ENCODE results near the gene FGD3. TPM values are rescaled to one million over a fixed set of nuclear protein-coding genes. Genes with fewer than 3 reads are reported as not detected.
"Not testable (repeated sequence)": the region's sequence is repeated elsewhere in the genome, so short reads cannot be mapped to it uniquely, and the experiment has no call there.

FGD3 gene
- total RNA-seq, result 100 to 1,000 TPM; 102 to 104 TPM

GRCh38 chr9:92947268-92948037 lies at the start of gene FGD3:
Gene FGD3 (plus strand): TSS chr9:92947523. CDS start chr9:92976257, 28,734 bp downstream.
- peaks cover 3% of the 10 kb centered on the region for H3K9me3 Mint-ChIP-seq
- peaks cover 4% of the 10 kb centered on the region for H3K36me3 Mint-ChIP-seq (ENCODE audit: low read depth)
- H3K4me3 Mint-ChIP-seq, result peak within 1 kb of the TSS; percentile 71
- CTCF ChIA-PET, result no interaction called here
- DNase-seq, result peak; percentile 42
- peaks cover 36% of the 10 kb centered on the region for H3K4me1 Mint-ChIP-seq
- no peak within 1 kb of the TSS for H3K27ac Mint-ChIP-seq
- H3K27me3 Mint-ChIP-seq, result peaks cover 10% of the 10 kb centered on the region
- POLR2A ChIA-PET, result interaction anchor here (1.0 to 1.7 kb wide), 2 partner anchors 18 to 40 kb away, joined by 3 to 5 read pairs; no protein-coding TSS in a partner anchor

GRCh38 chr9:92905137-92905536 lies 42.2 kb upstream of the FGD3 start:
- H3K36me3 Mint-ChIP-seq (ENCODE audit: low read depth); DNase-seq; H3K27ac Mint-ChIP-seq; H3K4me1 Mint-ChIP-seq; POLR2A ChIA-PET; CTCF ChIA-PET; H3K27me3 Mint-ChIP-seq; H3K4me3 Mint-ChIP-seq; H3K9me3 Mint-ChIP-seq: not testable (repeated sequence)

DNA sequence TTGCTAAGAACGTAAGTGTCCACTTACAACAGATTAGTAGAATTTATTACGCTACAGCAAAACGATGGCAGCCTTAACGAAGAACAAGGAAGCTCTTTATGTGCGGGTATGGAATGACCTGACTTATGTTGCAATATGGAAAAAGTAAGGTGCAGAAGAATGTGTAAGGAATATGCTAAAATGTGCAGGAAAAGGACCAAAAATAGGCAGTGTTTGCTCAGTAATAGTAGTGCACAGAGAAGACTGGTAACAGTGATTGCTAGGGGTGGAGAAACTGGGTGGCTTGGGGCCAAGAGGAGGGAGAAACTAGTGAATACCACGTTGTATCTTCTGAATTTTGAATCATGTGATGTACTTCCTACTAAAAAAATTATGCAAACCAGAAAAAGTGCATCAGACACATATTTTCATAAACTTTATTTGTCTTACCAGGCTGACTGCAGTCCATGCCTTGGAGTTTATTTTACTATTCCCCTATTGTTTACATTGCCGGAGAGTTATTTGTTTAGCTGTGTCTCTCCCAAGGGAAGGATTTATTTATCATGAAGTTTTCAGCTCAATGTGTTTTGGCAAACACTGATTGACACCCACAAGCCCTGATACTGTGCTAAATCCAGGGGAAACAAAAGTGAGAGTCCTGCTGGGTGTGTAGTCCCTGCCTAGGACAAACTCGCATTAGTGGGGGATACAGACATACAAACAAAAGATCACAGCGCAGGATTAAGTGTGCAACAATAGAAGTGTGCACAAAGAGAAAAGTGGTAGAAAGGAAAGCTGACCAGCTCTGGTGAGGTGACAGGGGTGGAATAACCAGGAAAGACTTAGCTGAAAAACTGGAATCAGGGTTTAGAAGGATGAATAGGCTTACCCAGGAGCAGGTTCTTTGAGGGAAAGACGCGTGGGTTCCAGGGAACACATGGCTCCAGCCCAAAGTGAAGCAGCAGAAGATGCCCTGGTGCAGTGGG lies 35.5 kb upstream of the FGD3 start:
- peaks cover 19% of the 10 kb centered on the region for H3K27me3 Mint-ChIP-seq
- H3K36me3 Mint-ChIP-seq (ENCODE audit: low read depth), result peaks cover 2% of the 10 kb centered on the region
- no peaks in the 10 kb centered on the region for H3K9me3 Mint-ChIP-seq
- H3K4me3 Mint-ChIP-seq, result no peak overlapping the region
- H3K27ac Mint-ChIP-seq, result no peak overlapping the region
- no peaks in the 10 kb centered on the region for H3K4me1 Mint-ChIP-seq
- DNase-seq, result no peak
- ChIA-PET POLR2A (no interaction called here), CTCF (no interaction called here)

GRCh38 chr9:92917176-92917800 lies 30.0 kb upstream of the FGD3 start:
- CTCF ChIA-PET, result no interaction called here
- POLR2A ChIA-PET, result no interaction called here
- Mint-ChIP-seq H3K4me3 (no peak overlapping the region), H3K36me3 (ENCODE audit: low read depth) (no peaks in the 10 kb centered on the region), H3K9me3 (no peaks in the 10 kb centered on the region), H3K4me1 (no peaks in the 10 kb centered on the region), H3K27ac (no peak overlapping the region), H3K27me3 (peaks cover 6% of the 10 kb centered on the region)
- DNase-seq, result no peak

- peaks cover 5% of the 10 kb centered on the region for H3K27me3 Mint-ChIP-seq
- no peak for DNase-seq
- ChIA-PET CTCF (no interaction called here), POLR2A (no interaction called here)
- no peaks in the 10 kb centered on the region for H3K4me1 Mint-ChIP-seq
- no peak overlapping the region for H3K4me3 Mint-ChIP-seq
- no peaks in the 10 kb centered on the region for H3K9me3 Mint-ChIP-seq
- no peaks in the 10 kb centered on the region for H3K36me3 Mint-ChIP-seq (ENCODE audit: low read depth)
- no peak overlapping the region for H3K27ac Mint-ChIP-seq
Observed at GRCh38 chr9:92920437-92920836, 26.9 kb upstream of the FGD3 start.

DNA sequence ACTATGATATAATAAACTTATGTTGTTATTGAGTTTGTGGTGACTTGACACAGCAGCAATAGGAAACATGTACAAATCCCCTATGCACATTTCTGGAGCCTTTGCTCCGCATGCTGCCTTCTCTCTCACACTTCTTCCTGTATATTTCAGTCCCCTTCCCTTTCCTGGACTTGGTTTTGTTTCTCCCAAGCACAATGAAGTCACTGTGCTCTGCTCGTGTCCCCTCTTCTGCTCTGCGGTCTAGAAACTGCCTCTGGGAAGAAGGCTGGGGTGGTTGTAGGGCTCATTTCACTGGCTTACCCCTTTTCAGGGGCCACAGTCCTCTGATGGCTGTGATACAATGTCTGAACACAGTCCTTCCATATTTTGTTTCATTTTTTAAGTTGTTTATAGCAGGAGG lies 15.7 kb upstream of the FGD3 start:
- no peaks in the 10 kb centered on the region for H3K4me1 Mint-ChIP-seq
- H3K36me3 Mint-ChIP-seq (ENCODE audit: low read depth), result no peaks in the 10 kb centered on the region
- ChIA-PET POLR2A (interaction anchor here (1.5 kb wide), 1 partner anchor 123 kb away, joined by 4 read pairs; no protein-coding TSS in a partner anchor), CTCF (no interaction called here)
- H3K4me3 Mint-ChIP-seq, result no peak overlapping the region
- DNase-seq, result no peak
- H3K9me3 Mint-ChIP-seq, result no peaks in the 10 kb centered on the region
- H3K27me3 Mint-ChIP-seq, result peaks cover 6% of the 10 kb centered on the region
- H3K27ac Mint-ChIP-seq, result no peak overlapping the region

DNA sequence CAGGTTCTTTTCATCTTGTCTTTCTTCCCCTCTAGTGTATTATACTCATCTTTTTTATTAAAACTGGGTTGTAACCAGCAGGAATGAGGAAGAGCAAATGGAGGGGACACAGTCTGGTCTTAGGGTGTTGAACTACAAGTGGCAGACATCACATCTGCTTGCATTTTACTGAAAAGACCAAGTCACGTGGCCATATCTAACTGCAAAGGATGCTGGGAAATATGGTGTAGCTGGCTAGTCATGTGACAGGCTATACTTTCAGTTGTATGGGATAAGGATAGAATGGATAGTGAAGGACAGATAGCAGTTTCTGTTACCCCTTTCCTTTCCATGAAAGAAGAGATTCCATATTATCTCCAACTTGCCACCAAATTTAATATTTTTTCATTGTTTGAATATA lies 13.0 kb upstream of the FGD3 start:
- Mint-ChIP-seq H3K27ac (no peak overlapping the region), H3K4me3 (no peak overlapping the region), H3K36me3 (ENCODE audit: low read depth) (no peaks in the 10 kb centered on the region), H3K9me3 (no peaks in the 10 kb centered on the region), H3K27me3 (peaks cover 4% of the 10 kb centered on the region), H3K4me1 (no peaks in the 10 kb centered on the region)
- ChIA-PET CTCF (interaction anchor here (0.9 kb wide), 1 partner anchor 23 kb away, joined by 3 read pairs; no protein-coding TSS in a partner anchor), POLR2A (no interaction called here)
- DNase-seq, result no peak

GRCh38 chr9:92938025-92938424 lies 9.3 kb upstream of the FGD3 start:
- CTCF ChIA-PET, result no interaction called here
- no peaks in the 10 kb centered on the region for H3K36me3 Mint-ChIP-seq (ENCODE audit: low read depth)
- DNase-seq, result no peak
- H3K9me3 Mint-ChIP-seq, result no peaks in the 10 kb centered on the region
- H3K4me1 Mint-ChIP-seq, result no peaks in the 10 kb centered on the region
- no peak overlapping the region for H3K27ac Mint-ChIP-seq
- no peak overlapping the region for H3K4me3 Mint-ChIP-seq
- H3K27me3 Mint-ChIP-seq, result peaks cover 6% of the 10 kb centered on the region
- POLR2A ChIA-PET, result no interaction called here

DNA sequence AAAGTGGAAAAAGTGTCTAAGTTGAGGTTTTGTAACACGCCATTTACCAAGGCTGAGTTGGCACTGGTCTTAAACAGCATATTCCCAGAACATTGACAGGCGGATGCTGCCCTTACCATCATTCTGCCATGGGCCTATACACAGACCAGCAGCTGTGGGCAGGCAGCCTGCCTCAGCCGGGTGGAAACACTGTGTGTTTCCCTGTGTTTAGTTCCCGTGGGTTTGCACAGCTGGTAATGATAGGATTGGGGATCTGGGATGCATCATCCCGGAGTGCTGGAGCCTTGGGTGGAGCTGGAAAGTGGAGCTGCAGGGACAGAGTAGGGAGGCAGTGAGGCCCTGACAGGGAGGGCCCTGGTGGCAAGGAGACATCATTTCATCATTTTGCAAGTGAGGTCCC lies 5.5 kb upstream of the FGD3 start:
- Mint-ChIP-seq H3K27me3 (peaks cover 8% of the 10 kb centered on the region), H3K4me3 (no peak overlapping the region), H3K4me1 (peaks cover 5% of the 10 kb centered on the region), H3K9me3 (peaks cover 3% of the 10 kb centered on the region), H3K36me3 (ENCODE audit: low read depth) (peaks cover 3% of the 10 kb centered on the region), H3K27ac (no peak overlapping the region)
- no peak for DNase-seq
- POLR2A ChIA-PET, result no interaction called here
- CTCF ChIA-PET, result no interaction called here

DNA sequence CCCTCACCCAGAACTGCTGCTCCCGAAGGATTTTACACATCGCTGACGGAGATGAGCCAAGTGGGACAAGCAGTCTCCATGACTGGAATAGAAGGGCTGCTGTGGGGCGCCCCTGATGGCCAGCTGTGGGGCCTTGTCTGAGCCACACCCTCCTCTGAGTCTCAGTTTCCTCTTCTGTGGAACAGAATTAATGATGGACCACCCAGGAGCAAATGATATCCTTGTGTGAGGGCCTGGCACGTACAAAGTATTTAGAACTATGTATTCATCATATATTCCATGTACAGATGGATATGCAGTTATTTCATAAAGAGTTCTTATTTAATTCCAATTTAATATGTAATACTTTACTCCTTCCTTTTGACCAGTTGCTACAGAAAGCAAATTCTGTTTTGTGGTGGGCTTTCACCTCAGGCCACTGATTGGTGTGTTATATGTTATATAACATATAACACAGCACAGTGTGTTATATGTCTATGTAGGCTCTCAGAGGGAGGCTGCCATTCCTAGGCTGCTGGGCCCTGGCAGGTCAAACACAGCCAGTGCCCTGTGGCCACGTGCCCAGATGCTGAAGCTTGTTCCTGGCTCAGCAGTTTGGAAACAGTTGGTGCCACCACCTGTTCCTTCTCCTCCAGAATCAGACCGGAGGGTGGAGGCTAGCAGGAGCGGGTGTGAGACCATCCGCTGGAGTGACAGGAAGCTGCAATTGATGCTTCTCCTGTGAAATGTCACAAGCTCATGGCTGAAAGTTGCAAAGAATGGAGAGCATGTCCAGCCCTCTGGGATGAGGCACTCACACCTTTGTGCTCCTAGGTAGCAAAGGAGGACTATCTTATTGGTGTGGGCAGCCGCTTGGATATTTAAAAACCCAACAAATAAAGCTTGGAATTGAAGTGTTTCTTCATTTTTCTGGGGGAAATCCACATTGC lies 4.4 kb upstream of the FGD3 start:
- Mint-ChIP-seq H3K4me3 (no peak overlapping the region), H3K4me1 (peaks cover 12% of the 10 kb centered on the region), H3K27me3 (peaks cover 8% of the 10 kb centered on the region), H3K27ac (no peak overlapping the region), H3K36me3 (ENCODE audit: low read depth) (peaks cover 4% of the 10 kb centered on the region), H3K9me3 (peaks cover 3% of the 10 kb centered on the region)
- no peak for DNase-seq
- ChIA-PET POLR2A (interaction anchor here (0.9 kb wide), 1 partner anchor 12 kb away, joined by 3 read pairs; no protein-coding TSS in a partner anchor), CTCF (no interaction called here)

DNA sequence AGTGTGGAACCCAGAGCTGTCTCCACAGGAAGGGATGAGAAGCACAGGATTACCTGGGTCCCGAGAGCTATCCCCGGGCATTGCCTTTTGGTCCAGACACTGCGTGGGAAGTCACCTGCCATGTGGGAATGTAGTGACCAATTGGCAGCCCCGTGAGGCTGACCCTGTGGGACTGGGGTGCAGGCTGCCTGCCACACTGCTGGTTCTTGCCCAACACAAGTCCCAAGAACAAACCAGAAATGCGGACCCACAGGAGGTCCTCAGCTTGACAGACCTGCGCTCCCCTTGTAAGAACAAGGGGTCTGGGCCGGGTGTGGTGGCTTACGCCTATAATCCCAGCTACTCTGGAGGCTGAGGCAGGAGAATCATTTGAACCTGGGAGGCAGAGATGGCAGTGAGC lies 2.4 kb upstream of the FGD3 start:
- Mint-ChIP-seq H3K4me3 (no peak overlapping the region), H3K27me3 (peaks cover 10% of the 10 kb centered on the region), H3K36me3 (ENCODE audit: low read depth) (peaks cover 4% of the 10 kb centered on the region), H3K9me3 (peaks cover 3% of the 10 kb centered on the region), H3K4me1 (peaks cover 28% of the 10 kb centered on the region), H3K27ac (no peak overlapping the region)
- POLR2A ChIA-PET, result no interaction called here
- DNase-seq, result no peak
- CTCF ChIA-PET, result no interaction called here

- Mint-ChIP-seq H3K4me3 (no peak overlapping the region), H3K27ac (no peak overlapping the region), H3K4me1 (peaks cover 32% of the 10 kb centered on the region), H3K9me3 (peaks cover 3% of the 10 kb centered on the region), H3K36me3 (ENCODE audit: low read depth) (peaks cover 4% of the 10 kb centered on the region), H3K27me3 (peaks cover 10% of the 10 kb centered on the region)
- CTCF ChIA-PET, result no interaction called here
- no peak for DNase-seq
- POLR2A ChIA-PET, result no interaction called here
Observed at GRCh38 chr9:92945796-92946195, 1.5 kb upstream of the FGD3 start.

Measured in activated CD4-positive, alpha-beta memory T cell treated with anti-CD3 and anti-CD28 coated beads, Interleukin-2, amount 10 ng/mL, durations not matched to agents 7 days and 5 days (primary cell).